HPDE6-E6E7 (cell line): ENCODE results near the gene MCCC1.
"Not testable (repeated sequence)": the region's sequence is repeated elsewhere in the genome, so short reads cannot be mapped to it uniquely, and the experiment has no call there.

Experiments
- DNase-seq: peaks from one replicate; pipeline ENCODE4 v3.0.0; 2011; ENCODE audit warnings: missing footprints; ENCODE audit errors: extremely low spot score

MCCC1 gene

GRCh38 chr3:183099026-183099837 lies at the start of gene MCCC1:
Gene MCCC1, minus strand, starts transcription at chr3:183099496. Its CDS starts 56 bp downstream, at chr3:183099440.
- peak; percentile 99 for DNase-seq

DNA sequence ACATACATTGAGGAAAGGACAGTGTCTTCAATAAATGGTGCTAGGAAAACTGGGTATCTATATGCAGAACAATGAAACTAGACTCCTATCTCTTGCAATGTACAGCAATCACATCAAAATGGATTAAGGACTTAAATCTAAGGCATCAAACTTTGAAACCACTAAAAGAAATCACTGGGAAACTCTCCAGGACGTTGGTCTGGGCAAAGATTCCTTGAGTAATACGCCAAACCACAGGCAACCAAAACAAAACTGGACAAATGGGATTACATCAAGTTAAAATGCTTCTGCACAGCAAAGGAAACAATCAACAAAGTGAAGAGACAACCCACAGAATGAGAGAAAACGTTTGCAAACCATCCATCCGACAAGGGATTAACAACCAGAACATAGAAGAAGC lies 48.8 kb upstream of the MCCC1 start:
- no peak for DNase-seq

- no peak for DNase-seq
Measured at GRCh38 chr3:183144363-183144762, 45.1 kb upstream of the MCCC1 start.

DNA sequence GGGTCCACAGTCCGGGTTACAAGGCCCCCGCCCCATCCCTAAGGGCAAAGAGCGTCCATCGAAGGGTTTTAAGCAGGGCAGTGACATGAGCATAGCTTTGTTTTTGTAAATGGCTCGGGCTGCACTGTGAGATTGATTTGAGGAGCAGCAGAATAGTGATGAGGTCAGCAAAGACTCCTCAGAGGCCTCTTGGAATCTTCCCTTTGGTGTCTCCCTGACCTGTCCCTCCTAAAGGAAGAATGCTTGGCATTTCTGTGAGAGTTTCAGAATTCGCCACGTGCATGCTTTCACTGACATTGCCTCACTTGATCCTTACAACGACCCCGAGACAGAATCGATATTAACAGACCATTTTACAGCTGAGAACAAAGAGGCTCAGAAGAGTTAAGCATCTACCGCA lies 42.9 kb upstream of the MCCC1 start:
- DNase-seq = no peak

- no peak for DNase-seq
Measured at GRCh38 chr3:183134844-183135243, 35.5 kb upstream of the MCCC1 start.

GRCh38 chr3:183132409-183132808 lies 33.1 kb upstream of the MCCC1 start:
- no peak for DNase-seq

- no peak for DNase-seq
Measured at GRCh38 chr3:183131735-183132134, 32.4 kb upstream of the MCCC1 start.

DNA sequence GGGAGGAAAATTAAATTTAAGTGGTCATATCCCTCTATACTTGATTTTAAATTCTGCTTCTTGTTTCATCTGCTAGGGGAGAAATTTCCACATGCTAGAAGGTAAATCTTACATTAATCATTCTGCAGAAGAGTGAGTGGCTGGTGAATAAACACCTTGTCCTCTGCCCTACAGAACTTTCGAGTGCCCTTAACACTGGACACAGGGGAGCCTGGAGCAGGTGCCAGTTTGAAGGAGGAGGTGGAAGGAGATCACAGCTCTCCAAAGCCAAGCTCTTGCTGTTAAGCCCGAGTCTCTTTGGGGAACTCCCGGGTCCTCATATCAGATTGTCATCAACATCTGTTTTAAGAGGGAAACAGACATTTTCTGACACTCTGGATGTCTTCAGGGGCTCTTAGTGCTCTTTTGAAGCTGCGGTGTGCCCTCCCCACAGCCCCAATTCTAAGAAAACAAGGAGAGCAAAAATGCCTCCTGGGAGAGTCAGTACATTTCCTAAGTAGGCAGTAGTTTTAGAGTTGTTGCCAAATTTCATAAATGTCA lies 32.0 kb upstream of the MCCC1 start:
- no peak for DNase-seq

GRCh38 chr3:183129243-183129642 lies 29.9 kb upstream of the MCCC1 start:
- DNase-seq = no peak

GRCh38 chr3:183128709-183129108 lies 29.4 kb upstream of the MCCC1 start:
- DNase-seq = no peak

DNA sequence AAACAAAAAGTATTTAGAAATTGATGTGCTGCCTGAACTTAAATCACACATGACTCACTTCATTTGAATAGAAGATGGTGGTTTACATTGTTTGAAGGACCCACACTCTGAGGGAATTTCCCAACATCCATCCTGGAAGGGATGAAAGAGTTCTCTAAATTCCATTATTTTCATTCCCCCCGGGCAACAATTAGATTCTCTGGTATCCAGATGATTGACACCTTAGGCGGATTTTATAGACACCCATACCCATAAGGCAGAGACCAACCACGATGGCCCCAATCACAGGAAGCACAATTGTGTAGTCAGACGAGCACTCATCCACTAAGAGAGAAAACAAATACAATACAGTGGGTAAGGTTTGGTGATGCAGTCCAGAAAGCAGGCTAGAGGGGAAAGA lies 24.6 kb upstream of the MCCC1 start:
- DNase-seq = no peak

- no peak for DNase-seq
Measured at GRCh38 chr3:183122257-183122932, 23.1 kb upstream of the MCCC1 start.

GRCh38 chr3:183120538-183121215 lies 21.4 kb upstream of the MCCC1 start:
- DNase-seq = no peak

GRCh38 chr3:183117056-183117455 lies 17.8 kb upstream of the MCCC1 start:
- no peak for DNase-seq

GRCh38 chr3:183116025-183116614 lies 16.8 kb upstream of the MCCC1 start:
- no peak for DNase-seq

- no peak for DNase-seq
Measured at GRCh38 chr3:183114384-183115178, 15.3 kb upstream of the MCCC1 start.

GRCh38 chr3:183109847-183110246 lies 10.6 kb upstream of the MCCC1 start:
- DNase-seq = not testable (repeated sequence)

DNA sequence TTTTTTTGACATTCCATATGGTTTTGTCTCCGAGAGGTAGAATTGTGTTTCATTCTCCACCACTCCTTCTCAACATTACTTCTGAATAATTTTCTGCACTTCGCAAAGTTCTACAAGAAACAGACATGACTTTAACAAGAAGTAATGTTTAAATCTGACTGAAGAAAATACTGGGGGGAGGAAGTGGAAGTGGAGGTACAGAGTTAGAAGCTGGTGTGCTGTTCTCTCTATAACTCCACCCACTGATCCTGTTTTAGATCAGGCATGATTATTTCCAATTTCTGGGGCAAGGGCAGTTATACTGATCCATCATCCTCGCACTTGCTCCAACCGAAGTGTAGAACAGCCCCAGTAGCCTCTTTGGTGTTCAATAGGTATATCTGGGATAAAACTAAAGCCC lies 9.2 kb upstream of the MCCC1 start:
- DNase-seq = no peak

GRCh38 chr3:183108001-183108449 lies 8.7 kb upstream of the MCCC1 start:
- no peak for DNase-seq

DNA sequence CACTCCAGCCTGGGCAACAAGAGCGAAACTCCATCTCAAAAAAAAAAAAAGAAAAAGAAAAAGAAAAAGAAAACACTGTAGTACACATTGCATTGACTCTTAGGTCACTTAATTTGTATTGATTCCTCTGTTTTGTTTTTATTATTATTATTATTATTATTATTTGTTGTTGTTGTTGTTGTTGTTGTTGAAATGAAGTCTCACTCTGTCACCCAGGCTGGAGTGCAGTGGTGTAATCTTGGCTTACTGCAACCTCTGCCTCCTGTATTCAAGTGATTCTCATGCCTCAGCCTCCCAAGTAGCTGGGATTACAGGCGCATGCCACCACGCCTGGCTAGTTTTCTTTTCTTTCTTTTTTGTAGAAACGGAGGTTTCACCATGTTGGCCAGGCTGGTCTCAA lies 8.1 kb upstream of the MCCC1 start:
- not testable (repeated sequence) for DNase-seq

GRCh38 chr3:183106635-183107034 lies 7.3 kb upstream of the MCCC1 start:
- DNase-seq = no peak
